SIG-M5 treated with dmso at 0.1 percent for 504 hours (cell line): ENCODE data around the gene NCSTN.
A peak's percentile ranks its signal among the peaks of the same experiment; 100 is the strongest.

Source experiments
- DNase-seq: peaks from one replicate; lab custom pipeline; 2025; ENCODE audit not compliant: unreplicated experiment; lab: John Stamatoyannopoulos, UW

The NCSTN gene

DNA sequence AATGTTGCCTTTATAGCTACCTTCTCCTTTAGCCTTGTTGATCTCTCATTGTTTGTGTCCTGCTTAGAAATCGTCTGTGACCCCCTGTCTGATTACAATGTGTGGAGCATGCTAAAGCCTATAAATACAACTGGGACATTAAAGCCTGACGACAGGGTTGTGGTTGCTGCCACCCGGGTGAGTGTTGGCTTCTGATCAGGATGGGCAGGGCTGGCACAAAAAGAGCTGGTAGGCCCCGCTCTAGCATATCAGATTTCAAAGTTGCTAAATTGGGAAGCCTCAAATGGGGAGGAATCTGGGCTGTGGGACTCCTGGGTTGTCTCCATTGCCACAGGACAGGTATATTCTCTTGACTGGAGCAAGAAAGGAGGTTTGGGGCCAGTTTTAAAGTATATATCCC lies 8.4 kb downstream of the NCSTN start:
- DNase-seq, result no peak

GRCh38 chr1:160352555-160352954 lies 9.4 kb downstream of the NCSTN start:
- DNase-seq, result no peak

GRCh38 chr1:160353223-160353622 lies 10.0 kb downstream of the NCSTN start:
- no peak for DNase-seq

- peak; percentile 30 for DNase-seq
These were observed 11.3 kb downstream of the NCSTN start for GRCh38 chr1:160354388-160354985.

DNA sequence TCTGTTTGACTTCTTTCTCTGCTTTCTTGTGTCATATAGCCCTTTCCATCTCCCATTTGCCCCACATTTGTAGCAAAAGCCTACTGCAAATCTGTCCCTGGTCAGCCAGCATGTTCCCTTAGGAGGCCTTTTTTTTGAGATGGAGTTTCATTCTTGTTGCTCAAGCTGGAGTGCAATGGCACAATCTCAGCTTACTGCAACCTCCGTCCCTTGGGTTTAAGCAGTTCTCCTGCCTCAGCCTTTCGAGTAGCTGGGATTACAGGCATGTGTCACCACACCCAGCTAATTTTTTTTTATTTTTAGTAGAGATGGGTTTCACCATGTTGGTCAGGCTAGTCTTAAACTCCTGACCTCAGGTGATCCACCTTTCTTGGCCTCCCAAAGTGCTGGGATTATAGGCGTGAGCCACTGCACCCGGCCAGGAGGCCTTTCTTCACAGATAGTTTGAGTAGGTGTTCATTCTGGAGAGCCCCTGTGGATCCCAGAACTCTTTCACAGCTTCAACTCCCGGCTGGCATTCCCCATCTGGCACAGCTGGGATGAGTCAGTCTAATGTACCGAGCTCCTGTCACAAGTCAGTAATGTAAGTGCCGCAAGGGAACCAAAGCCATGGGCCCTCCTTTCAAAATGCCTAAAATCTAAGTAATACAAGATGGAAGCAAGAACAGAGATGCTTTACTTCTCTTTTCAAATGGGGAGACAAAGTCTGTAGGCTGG lies 14.3 kb downstream of the NCSTN start:
- no peak for DNase-seq

DNA sequence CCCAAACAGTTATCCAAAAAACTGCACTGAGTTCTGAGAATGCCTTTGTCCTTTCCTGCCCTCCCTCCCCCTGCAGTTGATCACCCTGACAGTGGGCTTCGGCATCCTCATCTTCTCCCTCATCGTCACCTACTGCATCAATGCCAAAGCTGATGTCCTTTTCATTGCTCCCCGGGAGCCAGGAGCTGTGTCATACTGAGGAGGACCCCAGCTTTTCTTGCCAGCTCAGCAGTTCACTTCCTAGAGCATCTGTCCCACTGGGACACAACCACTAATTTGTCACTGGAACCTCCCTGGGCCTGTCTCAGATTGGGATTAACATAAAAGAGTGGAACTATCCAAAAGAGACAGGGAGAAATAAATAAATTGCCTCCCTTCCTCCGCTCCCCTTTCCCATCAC lies 14.9 kb downstream of the NCSTN start:
- no peak for DNase-seq

DNA sequence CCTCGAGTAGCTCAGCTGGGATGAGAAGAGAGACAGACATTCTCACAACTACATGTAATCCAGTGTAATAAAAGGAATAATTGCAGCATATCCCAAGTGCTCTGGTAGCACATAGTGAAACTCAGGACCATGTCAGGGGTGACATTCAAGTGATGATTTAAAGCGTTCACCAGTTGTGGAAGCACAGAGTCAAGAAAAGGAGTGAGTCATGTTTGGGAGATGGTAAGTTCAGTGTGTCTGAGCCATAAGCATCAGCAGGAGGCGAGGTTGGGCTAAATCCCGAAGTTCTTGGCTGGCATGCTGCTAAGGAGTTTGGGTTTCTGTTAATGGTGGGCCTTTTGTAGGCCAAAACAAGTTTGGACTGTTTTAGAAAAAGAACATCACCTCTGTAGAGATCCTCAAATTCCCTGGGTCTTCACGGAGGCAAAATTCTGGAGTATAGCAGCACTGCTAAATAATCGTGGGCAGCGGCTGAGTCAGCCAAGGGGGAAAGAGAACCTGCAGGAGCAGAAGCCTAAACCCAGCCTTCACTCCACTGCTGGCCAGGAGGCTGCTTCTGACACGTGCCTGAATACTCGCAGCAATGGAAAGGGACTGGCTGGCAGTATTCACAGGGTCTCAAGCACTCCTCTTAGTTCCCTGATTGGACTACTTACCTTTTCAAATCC lies 16.5 kb downstream of the NCSTN start:
- no peak for DNase-seq

DNA sequence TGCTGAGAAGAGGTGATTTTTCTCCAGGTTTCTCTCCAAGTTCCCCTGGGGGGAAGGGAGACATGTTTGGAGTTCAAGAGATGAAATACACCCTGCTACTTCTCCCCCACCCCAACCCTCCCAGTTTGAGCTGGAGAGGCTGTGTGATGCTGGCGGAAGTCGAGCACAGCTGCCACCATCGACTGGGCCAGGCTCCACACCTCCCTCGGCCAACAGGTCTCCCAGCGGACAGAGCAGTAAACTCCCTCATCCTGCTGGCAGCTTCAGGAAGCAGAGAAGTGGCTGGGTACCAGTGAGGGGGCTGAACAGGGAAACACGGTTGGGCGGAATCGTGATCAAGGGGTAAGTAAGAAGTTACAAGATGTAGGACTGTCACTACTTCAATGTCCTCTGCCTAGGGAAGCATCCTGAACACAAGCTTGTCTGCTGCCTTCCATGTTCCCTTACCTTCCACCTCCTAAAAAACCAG lies 17.1 kb downstream of the NCSTN start:
- no peak for DNase-seq

DNA sequence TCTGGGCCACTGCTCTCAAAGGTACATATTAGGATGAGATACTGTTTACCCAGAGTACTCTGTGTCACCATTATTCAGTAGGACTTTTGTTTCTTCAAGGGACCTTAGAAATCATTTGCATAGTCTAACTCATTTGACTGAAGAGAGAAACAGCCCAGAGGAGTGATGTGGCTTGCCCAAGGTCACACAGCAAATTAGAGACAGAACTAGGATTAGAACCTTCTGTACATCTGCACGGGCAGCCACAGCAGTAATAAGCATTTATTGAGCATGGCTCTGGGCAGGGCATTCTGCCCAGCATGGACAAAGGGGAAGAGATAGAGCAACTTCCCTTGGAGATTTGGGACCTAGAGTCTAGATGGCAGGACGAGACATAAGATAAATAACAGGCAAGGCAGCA lies 18.0 kb downstream of the NCSTN start:
- DNase-seq, result no peak

DNA sequence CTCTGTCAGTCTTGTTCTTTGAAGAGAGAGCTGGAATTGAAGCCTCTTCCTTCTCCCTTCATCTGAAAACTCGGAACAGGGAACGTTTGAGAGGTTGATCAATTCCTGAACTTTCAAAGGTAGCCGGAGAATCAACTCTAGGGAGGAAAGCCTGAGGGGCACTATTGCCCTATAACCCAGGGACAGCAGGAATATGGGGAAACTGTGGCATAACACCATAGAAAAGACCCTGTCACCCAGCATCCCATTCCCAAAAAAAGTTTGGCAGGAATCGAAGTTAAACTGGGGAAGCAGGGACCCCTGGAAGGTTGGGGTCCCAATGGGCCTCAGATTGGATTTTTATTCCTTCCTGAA lies 18.6 kb downstream of the NCSTN start:
- no peak for DNase-seq

- no peak for DNase-seq
These were observed 19.2 kb downstream of the NCSTN start for GRCh38 chr1:160362168-160362957.

- DNase-seq, result no peak
These were observed 19.8 kb downstream of the NCSTN start for GRCh38 chr1:160363010-160363409.

GRCh38 chr1:160363951-160364735 lies 21.0 kb downstream of the NCSTN start:
- DNase-seq, result no peak

DNA sequence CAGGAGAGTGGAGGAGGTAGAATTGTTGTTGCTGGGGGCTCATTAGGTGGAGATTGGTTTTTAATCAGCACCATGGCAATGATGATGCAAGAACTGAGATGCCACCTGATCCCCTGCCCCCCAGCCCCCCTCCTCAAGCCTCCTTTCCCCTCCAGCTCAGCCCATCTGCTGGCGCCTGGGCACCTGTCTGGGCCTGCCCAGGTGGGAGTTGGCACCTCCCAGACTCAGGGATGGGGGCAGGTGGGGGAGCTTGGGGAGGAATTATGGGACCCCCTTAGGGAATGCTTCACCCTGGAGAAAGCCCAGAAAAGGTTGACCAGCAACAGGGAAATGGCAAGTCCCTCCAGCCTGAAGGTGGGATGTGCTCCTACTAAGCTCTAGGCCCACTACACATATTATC lies 22.1 kb downstream of the NCSTN start:
- no peak for DNase-seq

DNA sequence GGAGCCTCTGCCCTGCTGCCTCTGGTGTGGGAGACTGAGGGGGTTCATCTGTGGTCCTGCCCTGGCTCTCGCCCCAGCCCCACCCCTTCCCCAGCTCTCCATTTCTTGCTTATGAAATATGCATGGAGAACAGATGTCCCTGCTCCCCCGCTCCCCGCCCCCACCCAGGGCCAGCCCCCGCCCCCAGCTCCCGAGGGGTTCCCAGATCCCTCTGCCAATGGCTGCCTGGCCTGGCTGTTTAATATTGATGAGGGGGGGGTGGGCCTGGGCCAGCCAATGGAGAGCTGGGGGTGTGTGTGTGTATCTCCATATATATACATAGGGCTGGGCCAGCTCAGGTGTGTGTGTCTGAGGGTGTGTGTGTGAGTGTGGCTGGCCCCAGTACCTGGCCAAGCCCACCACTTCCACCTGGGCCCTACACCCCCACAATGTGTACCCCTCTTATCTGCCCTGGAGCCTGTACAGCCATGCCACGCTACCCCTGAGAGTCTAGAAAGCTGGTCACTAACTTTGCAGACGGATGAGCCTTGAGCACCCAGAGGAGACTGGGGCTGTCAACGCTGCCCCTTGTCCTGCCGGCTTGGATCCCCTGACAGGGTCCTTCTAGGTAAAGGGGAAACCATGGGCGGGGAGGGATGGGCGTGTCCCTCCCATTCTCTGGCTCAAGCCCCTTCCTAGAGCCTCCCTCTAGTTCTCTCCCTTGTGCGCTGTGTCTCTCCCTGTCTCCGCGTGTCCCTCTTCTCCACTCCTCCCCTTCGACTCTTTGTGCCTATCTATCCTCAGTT lies 23.7 kb downstream of the NCSTN start, which contains the start of gene NHLH1:
NHLH1 (plus strand) TSS at position 341 of the 785 bp plus-strand sequence. CDS start 3,661 bp downstream, outside the sequence.
- DNase-seq, result no peak

DNA sequence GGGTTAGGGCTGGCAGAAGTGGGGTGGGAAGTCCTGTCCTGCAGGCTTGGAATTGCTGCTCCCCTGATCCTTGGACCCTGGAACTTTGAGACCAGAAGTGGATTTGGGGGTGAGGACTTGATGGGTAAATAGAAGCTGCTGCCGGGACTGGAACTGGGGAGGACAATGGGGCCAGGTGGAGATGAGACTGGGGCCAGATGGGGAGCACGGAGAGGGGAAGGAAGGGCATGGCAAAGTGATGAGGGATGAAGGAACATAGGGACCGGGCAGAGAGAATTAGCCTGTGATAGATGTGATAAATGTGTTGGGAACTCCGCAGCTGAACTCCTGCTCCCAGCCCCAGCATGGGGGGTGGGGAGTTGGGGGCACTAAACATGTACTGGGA lies 24.3 kb downstream of the NCSTN start:
- no peak for DNase-seq

DNA sequence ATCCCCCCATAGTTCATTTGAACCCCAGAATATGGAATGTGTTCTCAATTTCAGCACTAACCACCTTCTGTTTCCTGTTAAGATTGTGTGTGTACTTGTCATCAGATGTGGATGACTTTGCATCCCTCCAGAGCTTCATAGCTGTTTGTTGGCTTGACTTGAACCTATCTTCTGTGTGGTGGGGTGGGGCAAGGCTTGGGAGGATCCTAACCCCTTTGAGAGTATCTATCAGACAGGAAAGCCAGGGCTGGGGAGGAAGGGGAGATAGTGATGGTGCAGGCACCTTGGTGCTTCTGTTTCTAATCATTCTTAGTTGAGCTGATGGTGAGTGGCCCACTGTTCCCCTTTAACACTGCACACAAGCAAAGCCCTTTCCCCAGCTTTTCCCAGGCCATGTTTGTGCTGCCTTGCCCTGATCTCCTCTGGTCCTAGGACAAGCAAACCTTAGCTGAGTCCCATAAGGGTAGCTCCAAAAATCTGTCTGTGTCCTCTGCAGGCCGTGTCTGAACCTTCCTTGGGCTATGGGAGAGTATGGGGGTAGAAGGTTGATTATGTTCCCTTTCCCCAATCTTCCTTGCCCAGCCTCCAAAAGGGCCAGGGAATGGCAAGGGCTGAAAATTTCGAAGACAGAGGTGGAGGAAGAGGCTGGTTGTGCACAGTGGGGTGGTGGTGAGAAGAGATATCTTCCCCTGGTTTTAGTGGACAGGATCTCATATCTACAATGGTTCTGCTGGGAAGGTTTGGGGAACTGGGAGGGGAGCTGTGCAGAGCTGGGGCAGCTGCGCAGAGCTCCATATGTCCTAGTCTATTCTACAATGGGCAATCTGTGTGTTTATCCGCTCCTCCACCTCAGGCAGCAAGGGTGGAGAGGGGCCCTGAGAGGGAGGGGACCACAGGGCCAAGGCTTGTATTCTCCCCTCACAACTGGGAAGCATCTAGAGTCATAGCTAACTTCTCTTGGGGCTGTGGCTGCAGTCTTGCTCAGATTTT lies 25.0 kb downstream of the NCSTN start:
- DNase-seq, result no peak

DNA sequence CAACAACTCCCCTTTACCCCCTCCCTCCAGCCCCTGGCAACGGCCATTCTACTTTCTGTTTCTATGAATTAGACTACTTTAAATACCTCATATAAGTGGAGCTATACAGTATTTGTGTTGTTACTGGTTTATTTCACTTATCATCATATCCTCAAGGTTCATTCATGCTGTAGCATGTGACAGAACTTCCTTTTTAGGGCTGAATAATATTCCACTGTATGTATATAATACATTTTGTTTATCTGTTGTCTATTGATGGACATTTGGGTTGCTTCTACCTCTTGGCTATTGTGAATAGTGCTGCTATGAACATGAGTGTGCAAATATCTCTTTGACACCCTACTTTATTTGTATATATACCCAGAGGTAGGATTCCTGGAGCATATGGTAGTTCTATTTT lies 25.9 kb downstream of the NCSTN start:
- no peak for DNase-seq
